Left lung (tissue), 10 donors: ENCODE data around the gene COBL. TPM values are rescaled to one million over a fixed set of nuclear protein-coding genes. Genes with fewer than 3 reads are reported as not detected.

ENCODE experiments used
- ATAC-seq: fragments of 200-7000 bp; cut with Tn5 transposase; one replicate; pipeline ENCODE4 v1.9.1; 2020; ENCODE audit warnings: moderate library complexity
- DNase-seq, 4 donors: peaks; one replicate each; pipeline ENCODE4 v3.0.0-alpha.2; 2013 to 2020
- H3K27ac ChIP-seq, 2 donors: fragments of 200-600 bp; sonication (generic) in 1 of 2; one replicate each; pipeline versions ENCODE4 v1.5.0 to v1.8.0; 2020 to 2021
- H3K27me3 ChIP-seq, 2 donors: fragments of 200-600 bp; sonication (generic) in 1 of 2; one replicate each; pipeline versions ENCODE4 v1.5.0 to v1.8.0; 2020 to 2021
- H3K36me3 ChIP-seq, 2 donors: fragments of 200-600 bp; sonication (generic) in 1 of 2; one replicate each; pipeline versions ENCODE4 v1.5.0 to v1.8.0; 2020 to 2021
- H3K4me1 ChIP-seq, 2 donors: fragments of 200-600 bp; one replicate each; pipeline ENCODE4 v1.8.0; 2021
- H3K4me3 ChIP-seq, 2 donors: fragments of 200-600 bp; sonication (generic) in 1 of 2; one replicate each; pipeline versions ENCODE4 v1.5.0 to v1.8.0; 2020 to 2021; ENCODE audit warnings: mild to moderate bottlenecking in 1 of 2
- H3K9me3 ChIP-seq, 2 donors: fragments of 200-600 bp; sonication (generic) in 1 of 2; one replicate each; pipeline versions ENCODE4 v1.5.0 to v1.8.0; 2020 to 2021
- CTCF ChIP-seq, 2 donors: fragments of 200-600 bp; sonication (generic) in 1 of 2; IDR thresholded peaks; one replicate each; pipeline versions ENCODE4 v1.5.0 to v1.8.0; 2021; ENCODE audit warnings: antibody characterized with exemption in 2 of 2
- intact Hi-C, 2 donors: fragments of 100-400 bp; cut with DNase I; formaldehyde crosslinking; loops; one replicate each; pipeline versions ENCODE4 v1.11.2 to v1.14.2; 2022
- polyA plus RNA-seq, 6 donors: library from polyadenylated mRNA; unstranded; fragments of 120-200 nt; gene quantifications; one replicate each; pipeline ENCODE4 v1.2.1, GENCODE V29; 2013; ENCODE audit not compliant: insufficient read length in 6 of 6
- total RNA-seq, 2 donors: library from RNA; stranded (reverse); fragmentation: NEBNext Ultra II Directional; extraction: Animal tissue kit (Norgen Biotek cat#: 25700); gene quantifications; one replicate each; pipeline ENCODE4 v1.2.1, GENCODE V29; 2021
- donor health status: DM: no; HTN: yes; CAD: no.
- donor health status: DM: no; HTN: no; CAD: no.

Gene COBL
- total and polyA plus RNA-seq, 8 donors: 3.6 to 36.1 (median 6.4) TPM

- Histone ChIP-seq H3K9me3 (no peaks in the 10 kb centered on the region), H3K27ac (no peak overlapping the region), H3K4me3 (no peak overlapping the region), H3K4me1 (no peaks in the 10 kb centered on the region), H3K36me3 (no peaks in the 10 kb centered on the region), H3K27me3 (no peaks in the 10 kb centered on the region)
- intact Hi-C loops: no loop called here
- DNase-seq (no peak), ATAC-seq (no peak)
- no peak for TF ChIP-seq CTCF (IDR thresholded peaks at IDR 0.05)
Observed at GRCh38 chr7:51126324-51126723, 190.3 kb downstream of the COBL start.

DNA sequence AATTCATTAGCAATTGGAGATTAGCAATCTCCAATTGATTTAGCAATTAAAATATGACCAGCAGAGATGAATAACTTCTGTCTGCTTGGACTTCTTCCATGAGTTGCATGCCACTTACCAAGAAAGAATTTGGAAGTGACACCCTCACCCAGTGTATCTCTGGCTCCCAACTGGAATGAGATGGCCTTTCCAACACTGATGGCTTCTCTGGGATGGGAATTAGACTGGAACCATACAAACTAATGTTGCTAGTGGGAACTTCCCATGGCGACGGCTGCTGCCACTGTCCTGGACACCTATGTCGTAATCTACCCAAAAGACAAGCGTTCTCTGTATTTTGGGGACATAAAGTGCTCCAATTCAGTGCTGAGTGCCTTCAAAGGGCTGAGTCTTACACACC is 192.3 kb downstream of the COBL start:
- Histone ChIP-seq H3K9me3 (no peaks in the 10 kb centered on the region), H3K4me1 (no peaks in the 10 kb centered on the region), H3K27ac (no peak overlapping the region), H3K4me3 (no peak overlapping the region), H3K36me3 (no peaks in the 10 kb centered on the region), H3K27me3 (no peaks in the 10 kb centered on the region)
- intact Hi-C loops: no loop called here
- ATAC-seq: no peak
- DNase-seq: no peak
- no peak for TF ChIP-seq CTCF (IDR thresholded peaks at IDR 0.05)

- Histone ChIP-seq H3K9me3 (no peaks in the 10 kb centered on the region), H3K27ac (peak overlapping the region in 1 of 2 donors; percentile 33), H3K4me1 (no peaks in the 10 kb centered on the region), H3K27me3 (no peaks in the 10 kb centered on the region), H3K4me3 (no peak overlapping the region), H3K36me3 (no peaks in the 10 kb centered on the region)
- DNase-seq: peak in 1 of 4 donors; percentile 57
- peak; percentile 74 for ATAC-seq
- intact Hi-C loops: no loop called here
- TF ChIP-seq CTCF (IDR thresholded peaks at IDR 0.05): no peak
Observed at GRCh38 chr7:51123322-51124019, 193.1 kb downstream of the COBL start.

GRCh38 chr7:51121931-51122425 is 194.6 kb downstream of the COBL start:
- Histone ChIP-seq H3K27ac (no peak overlapping the region), H3K9me3 (no peaks in the 10 kb centered on the region), H3K36me3 (no peaks in the 10 kb centered on the region), H3K4me3 (no peak overlapping the region), H3K4me1 (no peaks in the 10 kb centered on the region), H3K27me3 (no peaks in the 10 kb centered on the region)
- TF ChIP-seq CTCF (IDR thresholded peaks at IDR 0.05): no peak
- ATAC-seq: peak; percentile 75
- intact Hi-C loops: no loop called here
- peak in 1 of 4 donors; percentile 30 for DNase-seq

- no peak overlapping the region for H3K27ac ChIP-seq
- H3K27me3 ChIP-seq: no peaks in the 10 kb centered on the region
- no peak for TF ChIP-seq CTCF (IDR thresholded peaks at IDR 0.05)
- ATAC-seq (no peak), DNase-seq (no peak)
- H3K4me3 ChIP-seq: no peak overlapping the region
- H3K4me1 ChIP-seq: no peaks in the 10 kb centered on the region
- intact Hi-C loops: no loop called here
- no peaks in the 10 kb centered on the region for H3K36me3 ChIP-seq
- no peaks in the 10 kb centered on the region for H3K9me3 ChIP-seq
Observed at GRCh38 chr7:51121036-51121790, 195.4 kb downstream of the COBL start.
